Progenitor cell of endocrine pancreas (in vitro differentiated cells): Measurements from ENCODE around the gene TSTD1. TPM values are rescaled to one million over a fixed set of nuclear protein-coding genes. Genes with fewer than 3 reads are reported as not detected.
"Not testable (repeated sequence)": the region's sequence is repeated elsewhere in the genome, so short reads cannot be mapped to it uniquely, and the experiment has no call there.

Source experiments
- DNase-seq: peaks from one replicate; pipeline ENCODE4 v3.0.0; 2021; ENCODE audit warnings: low spot score; ENCODE audit not compliant: unreplicated experiment
- H3K27ac Mint-ChIP-seq: 2 replicates; pipeline ENCODE4 v1.8.0; 2021; ENCODE audit warnings: mild to moderate bottlenecking, moderate library complexity, mixed read lengths
- H3K27me3 Mint-ChIP-seq: 2 replicates; pipeline ENCODE4 v1.8.0; 2021; ENCODE audit warnings: mixed read lengths
- H3K36me3 Mint-ChIP-seq: 2 replicates; pipeline ENCODE4 v1.8.0; 2022; ENCODE audit warnings: mixed read lengths; ENCODE audit not compliant: insufficient read depth
- H3K4me1 Mint-ChIP-seq: 2 replicates; pipeline ENCODE4 v1.8.0; 2021; ENCODE audit warnings: low read depth, mixed read lengths
- H3K4me3 Mint-ChIP-seq: 2 replicates; pipeline ENCODE4 v1.8.0; 2021; ENCODE audit warnings: low read depth, mild to moderate bottlenecking, moderate library complexity, mixed read lengths
- H3K9me3 Mint-ChIP-seq: 2 replicates; pipeline ENCODE4 v1.8.0; 2021; ENCODE audit warnings: low read depth, mixed read lengths
- CTCF ChIP-seq: fragments of 200-600 bp; sonication (generic); IDR thresholded peaks from one replicate; pipeline ENCODE4 v1.5.0; 2021; ENCODE audit warnings: antibody characterized with exemption, mild to moderate bottlenecking; ENCODE audit not compliant: unreplicated experiment
- total RNA-seq: library from RNA; stranded (reverse); gene quantifications from 2 replicates; pipeline ENCODE4 v1.2.1, GENCODE V29; 2021

TSTD1 gene
- total RNA-seq, 1 donor from 2014 or later: 54.7 TPM

GRCh38 chr1:161018631-161018930, 20.2 kb downstream of the TSTD1 start:
- no peak for DNase-seq
- H3K27ac Mint-ChIP-seq: peak overlapping the region; percentile 93
- H3K4me1 Mint-ChIP-seq: peaks cover 46% of the 10 kb centered on the region
- H3K4me3 Mint-ChIP-seq: peak overlapping the region; percentile 86
- peaks cover 2% of the 10 kb centered on the region for H3K36me3 Mint-ChIP-seq
- no peaks in the 10 kb centered on the region for H3K27me3 Mint-ChIP-seq
- TF ChIP-seq CTCF: no peak
- H3K9me3 Mint-ChIP-seq: no peaks in the 10 kb centered on the region

GRCh38 chr1:161017756-161018630, 20.8 kb downstream of the TSTD1 start:
- Mint-ChIP-seq H3K27ac (peak overlapping the region; percentile 88), H3K9me3 (no peaks in the 10 kb centered on the region), H3K4me1 (peaks cover 51% of the 10 kb centered on the region), H3K36me3 (peaks cover 2% of the 10 kb centered on the region), H3K4me3 (peak overlapping the region; percentile 50), H3K27me3 (no peaks in the 10 kb centered on the region)
- no peak for TF ChIP-seq CTCF
- no peak for DNase-seq

- not testable (repeated sequence) for H3K27me3 Mint-ChIP-seq, DNase-seq, H3K36me3 Mint-ChIP-seq, H3K9me3 Mint-ChIP-seq
- Mint-ChIP-seq H3K4me3 (peak overlapping the region; percentile 50), H3K4me1 (peaks cover 49% of the 10 kb centered on the region), H3K27ac (peak overlapping the region; percentile 88)
Observed at GRCh38 chr1:161017181-161017580, 21.6 kb downstream of the TSTD1 start.

- H3K9me3 Mint-ChIP-seq, DNase-seq, H3K27me3 Mint-ChIP-seq, H3K4me3 Mint-ChIP-seq, H3K36me3 Mint-ChIP-seq: not testable (repeated sequence)
- peaks cover 48% of the 10 kb centered on the region for H3K4me1 Mint-ChIP-seq
- H3K27ac Mint-ChIP-seq: peak overlapping the region; percentile 61
Observed at GRCh38 chr1:161016683-161017082, 22.1 kb downstream of the TSTD1 start.

- no peaks in the 10 kb centered on the region for H3K27me3 Mint-ChIP-seq
- no peaks in the 10 kb centered on the region for H3K9me3 Mint-ChIP-seq
- H3K4me1 Mint-ChIP-seq: peaks cover 38% of the 10 kb centered on the region
- no peak for DNase-seq
- H3K36me3 Mint-ChIP-seq: peaks cover 2% of the 10 kb centered on the region
- H3K4me3 Mint-ChIP-seq: no peak overlapping the region
- peak overlapping the region; percentile 88 for H3K27ac Mint-ChIP-seq
- no peak for TF ChIP-seq CTCF
Observed at GRCh38 chr1:161013488-161014230, 25.1 kb downstream of the TSTD1 start.

- H3K36me3 Mint-ChIP-seq: peaks cover 2% of the 10 kb centered on the region
- H3K27me3 Mint-ChIP-seq: no peaks in the 10 kb centered on the region
- DNase-seq: no peak
- no peak for TF ChIP-seq CTCF
- H3K4me1 Mint-ChIP-seq: peaks cover 34% of the 10 kb centered on the region
- peak overlapping the region; percentile 88 for H3K27ac Mint-ChIP-seq
- H3K9me3 Mint-ChIP-seq: no peaks in the 10 kb centered on the region
- no peak overlapping the region for H3K4me3 Mint-ChIP-seq
Observed at GRCh38 chr1:161013131-161013487, 25.7 kb downstream of the TSTD1 start.
